ENCODE measurements around the gene DYNC1I2. TPM values are rescaled to one million over a fixed set of nuclear protein-coding genes. Genes with fewer than 3 reads are reported as not detected.

Gene DYNC1I2
- total RNA-seq, 1 experiment from 2014 or later = 66.9 TPM

DNA sequence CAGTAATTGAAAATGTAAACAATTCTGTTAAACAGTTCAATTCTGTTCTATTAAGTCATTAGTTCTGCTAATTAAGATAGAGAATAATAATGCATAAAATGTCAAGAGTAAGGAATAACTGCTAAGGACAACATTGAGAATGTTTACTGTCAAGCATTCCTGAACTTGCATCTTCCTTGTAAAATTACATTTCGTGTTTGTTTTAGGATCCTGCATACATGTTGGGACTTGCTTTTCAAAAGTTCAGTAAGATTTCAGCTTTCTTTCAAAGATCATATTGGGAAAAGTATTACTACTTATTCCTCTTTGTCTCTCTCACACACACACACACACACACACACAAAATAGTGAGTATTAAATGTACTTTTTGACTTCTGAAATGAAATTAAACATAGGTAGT, 20.5 kb downstream of the DYNC1I2 start:
- in situ Hi-C loops (cut with HindIII; ENCODE audit: low pct_unique_long_range_greater_than_20kb, low sequenced_read_pairs) = no loop called here
- DNase-seq (ENCODE audit: low read depth, low spot score) = no peak

DNA sequence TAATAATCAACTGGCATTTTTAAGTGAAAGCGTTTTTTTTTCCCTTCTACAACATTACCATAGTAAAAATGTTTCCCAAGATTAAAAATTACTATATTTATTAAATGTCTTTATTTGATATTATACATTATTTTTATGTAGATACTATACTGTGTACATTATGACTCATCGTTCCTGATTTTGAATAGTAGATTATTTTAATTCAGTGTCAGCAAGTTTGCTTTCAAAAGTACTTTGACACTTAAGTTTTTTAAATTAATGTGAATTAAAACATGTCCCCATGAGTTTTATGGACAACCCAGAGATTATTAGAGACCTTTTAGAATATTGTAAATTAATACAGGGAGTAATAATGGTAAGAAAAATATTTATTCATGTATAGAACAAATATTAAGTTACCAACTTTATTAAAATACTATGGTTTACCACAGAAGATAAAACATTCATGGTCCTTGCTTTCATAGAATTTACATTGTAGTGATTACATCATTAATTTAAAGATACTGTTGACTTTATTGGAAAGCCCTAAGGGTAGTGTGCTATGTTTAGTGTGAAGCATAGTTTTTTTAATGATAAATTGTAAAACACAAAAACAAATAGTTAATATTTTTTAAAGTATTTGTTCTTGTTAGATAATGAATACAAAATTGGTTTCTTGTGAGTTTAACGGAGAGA, 21.9 kb downstream of the DYNC1I2 start:
- in situ Hi-C loops (cut with HindIII; ENCODE audit: low pct_unique_long_range_greater_than_20kb, low sequenced_read_pairs) = no loop called here
- DNase-seq (ENCODE audit: low read depth, low spot score) = no peak

GRCh38 chr2:171711351-171711750, 24.1 kb downstream of the DYNC1I2 start:
- peak; percentile 29 for DNase-seq (ENCODE audit: low read depth, low spot score)
- in situ Hi-C loops (cut with HindIII; ENCODE audit: low pct_unique_long_range_greater_than_20kb, low sequenced_read_pairs) = no loop called here

GRCh38 chr2:171712051-171712450, 24.8 kb downstream of the DYNC1I2 start:
- in situ Hi-C loops (cut with HindIII; ENCODE audit: low pct_unique_long_range_greater_than_20kb, low sequenced_read_pairs) = no loop called here
- peak; percentile 75 for DNase-seq (ENCODE audit: low read depth, low spot score)

- no peak for DNase-seq (ENCODE audit: low read depth, low spot score)
- in situ Hi-C loops (cut with HindIII; ENCODE audit: low pct_unique_long_range_greater_than_20kb, low sequenced_read_pairs) = no loop called here
Observed at GRCh38 chr2:171718720-171719119, 31.5 kb downstream of the DYNC1I2 start.

DNA sequence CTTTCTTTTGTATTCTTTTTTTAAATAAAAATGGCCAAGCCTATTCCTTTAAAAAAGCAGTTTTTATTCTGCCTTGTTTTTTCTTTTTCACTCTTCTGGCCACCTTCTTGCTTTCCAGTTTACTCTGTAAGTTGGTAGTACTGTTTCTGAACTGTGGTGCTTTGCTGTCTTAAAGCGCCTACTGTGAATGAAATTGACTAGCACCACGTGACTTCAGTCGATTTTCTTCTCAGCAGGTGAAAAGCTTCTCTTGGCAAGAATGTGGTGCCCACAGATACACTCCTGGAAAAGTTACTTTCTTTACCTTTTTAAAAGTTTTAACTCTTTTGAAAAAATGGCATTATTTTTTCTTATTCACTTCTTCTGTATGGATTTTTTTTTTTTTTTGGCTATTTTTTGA, 32.4 kb downstream of the DYNC1I2 start:
- in situ Hi-C loops (cut with HindIII; ENCODE audit: low pct_unique_long_range_greater_than_20kb, low sequenced_read_pairs) = no loop called here
- no peak for DNase-seq (ENCODE audit: low read depth, low spot score)

GRCh38 chr2:171723716-171724683, 36.7 kb downstream of the DYNC1I2 start:
- peak; percentile 39 for DNase-seq (ENCODE audit: low read depth, low spot score)
- in situ Hi-C loops (cut with HindIII; ENCODE audit: low pct_unique_long_range_greater_than_20kb, low sequenced_read_pairs) = no loop called here

DNA sequence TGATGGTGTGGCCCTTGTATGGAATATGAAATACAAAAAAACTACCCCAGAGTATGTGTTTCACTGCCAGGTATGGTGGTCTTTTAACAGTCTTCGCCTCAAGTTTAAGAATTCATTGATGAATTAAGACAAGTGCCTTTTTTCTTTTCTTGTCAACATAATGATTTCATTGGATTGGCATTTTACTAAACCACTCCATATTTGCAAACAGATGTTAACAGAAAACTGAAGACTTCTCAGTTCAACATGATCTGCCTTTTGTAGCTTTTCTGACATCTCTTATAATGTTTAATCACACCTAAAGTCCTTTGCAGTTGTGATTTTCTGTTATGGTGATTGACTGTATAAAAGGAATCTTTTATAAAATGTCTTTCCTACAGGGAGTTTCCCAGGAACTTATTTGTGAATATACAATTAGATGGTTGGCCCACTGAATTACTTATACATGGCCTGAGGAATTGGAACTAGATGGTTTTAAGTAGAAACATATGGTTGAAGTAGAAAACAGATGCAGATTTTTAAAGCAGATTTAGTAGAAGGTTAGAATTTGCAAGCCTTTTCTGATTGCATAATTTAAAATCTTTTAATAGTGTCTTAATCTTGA, 39.7 kb downstream of the DYNC1I2 start:
- DNase-seq (ENCODE audit: low read depth, low spot score) = no peak
- in situ Hi-C loops (cut with HindIII; ENCODE audit: low pct_unique_long_range_greater_than_20kb, low sequenced_read_pairs) = no loop called here

GRCh38 chr2:171728989-171729951, 42.0 kb downstream of the DYNC1I2 start:
- in situ Hi-C loops (cut with HindIII; ENCODE audit: low pct_unique_long_range_greater_than_20kb, low sequenced_read_pairs) = no loop called here
- no peak for DNase-seq (ENCODE audit: low read depth, low spot score)

GRCh38 chr2:171729952-171730317, 42.7 kb downstream of the DYNC1I2 start:
- no peak for DNase-seq (ENCODE audit: low read depth, low spot score)
- in situ Hi-C loops (cut with HindIII; ENCODE audit: low pct_unique_long_range_greater_than_20kb, low sequenced_read_pairs) = no loop called here

DNA sequence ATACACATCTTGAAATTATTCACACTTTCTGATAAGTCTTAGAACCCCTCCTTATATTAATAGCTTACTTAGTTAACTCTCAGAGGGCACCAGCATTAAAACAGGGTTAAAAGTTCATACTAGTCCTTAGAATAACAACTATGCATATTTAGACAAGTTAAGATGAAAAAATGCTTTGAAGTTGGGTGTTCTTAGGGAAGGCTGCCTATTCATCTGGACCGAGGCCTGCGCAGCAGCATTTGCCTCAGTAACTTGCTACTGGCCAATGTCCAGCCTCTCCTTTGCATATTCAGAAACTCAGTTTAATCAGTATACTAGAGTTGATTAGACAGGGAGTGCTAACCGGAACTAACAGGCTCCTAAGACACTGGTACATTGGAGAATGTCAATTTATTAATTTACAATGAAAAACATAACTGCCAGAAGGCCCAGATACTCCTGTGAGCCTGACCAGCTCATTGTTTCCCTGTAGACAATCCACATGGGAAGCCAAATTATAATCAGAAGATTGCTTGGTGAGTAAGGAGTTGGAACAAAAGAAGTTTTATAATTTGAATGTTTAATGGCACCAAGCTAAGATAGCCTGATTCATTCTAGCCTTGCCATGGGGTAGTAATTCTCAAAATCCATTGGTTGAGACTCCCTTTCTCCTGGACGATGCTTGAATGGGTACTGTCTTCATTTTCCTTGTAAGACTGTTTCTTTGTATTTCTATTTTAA, 48.9 kb downstream of the DYNC1I2 start:
- DNase-seq (ENCODE audit: low read depth, low spot score) = no peak
- in situ Hi-C loops (cut with HindIII; ENCODE audit: low pct_unique_long_range_greater_than_20kb, low sequenced_read_pairs) = no loop called here

DNA sequence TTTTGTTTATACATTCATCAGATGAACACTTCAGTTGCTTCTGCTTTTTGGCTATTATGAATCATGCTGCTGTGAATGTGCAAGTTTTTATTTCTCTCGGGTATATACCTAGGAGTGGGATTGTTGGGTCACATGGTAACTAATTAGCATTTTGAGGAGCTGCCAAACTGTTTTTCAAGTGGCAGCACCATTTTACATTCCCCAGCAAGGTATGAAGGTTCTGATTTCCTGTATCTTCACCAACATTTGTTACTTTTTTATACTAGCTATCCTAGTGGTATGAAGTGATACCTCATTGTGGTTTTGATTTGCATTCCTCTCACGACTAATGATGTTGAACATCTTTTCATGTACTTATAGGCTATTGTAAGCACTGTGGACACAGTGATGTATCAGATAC, 53.9 kb downstream of the DYNC1I2 start:
- in situ Hi-C loops (cut with HindIII; ENCODE audit: low pct_unique_long_range_greater_than_20kb, low sequenced_read_pairs) = no loop called here
- no peak for DNase-seq (ENCODE audit: low read depth, low spot score)

DNA sequence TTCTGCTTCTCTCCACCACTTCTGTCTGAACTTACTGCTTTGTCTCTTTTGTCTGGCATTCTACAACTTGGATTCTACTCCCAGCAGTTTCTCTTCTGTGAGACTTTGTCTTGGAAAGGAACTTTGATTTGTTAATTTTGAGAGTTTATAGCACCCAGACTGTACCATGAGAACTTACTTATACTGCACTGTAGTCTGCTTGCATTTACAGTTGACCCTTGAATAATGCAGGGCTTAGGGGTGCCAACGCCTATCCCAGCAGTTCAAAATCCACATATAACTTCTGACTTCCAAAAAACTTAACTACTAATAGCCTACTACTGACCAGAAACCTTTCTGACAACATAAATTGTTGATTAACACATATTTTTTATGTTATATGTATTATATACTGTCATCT, 55.5 kb downstream of the DYNC1I2 start:
- in situ Hi-C loops (cut with HindIII; ENCODE audit: low pct_unique_long_range_greater_than_20kb, low sequenced_read_pairs) = no loop called here
- DNase-seq (ENCODE audit: low read depth, low spot score) = no peak

DNA sequence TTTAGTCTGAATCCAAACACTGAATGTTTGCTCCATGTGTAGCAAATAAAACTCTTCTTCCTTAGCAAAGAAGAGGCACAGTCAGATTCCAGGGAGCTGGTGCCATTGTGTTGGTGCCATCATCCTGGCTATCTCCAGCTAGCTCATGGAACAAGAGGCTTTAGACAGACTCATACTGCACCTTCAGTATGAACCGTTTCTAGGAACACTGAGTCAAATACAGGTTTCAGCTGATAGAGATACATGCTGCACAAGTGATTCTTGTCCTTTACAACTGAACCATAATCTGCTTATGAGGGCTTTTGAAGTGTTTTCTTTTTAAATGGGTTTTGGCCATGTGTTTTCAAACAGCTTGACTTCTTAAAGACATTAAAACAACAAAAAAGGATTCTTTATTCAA, 57.9 kb downstream of the DYNC1I2 start:
- in situ Hi-C loops (cut with HindIII; ENCODE audit: low pct_unique_long_range_greater_than_20kb, low sequenced_read_pairs) = no loop called here
- peak; percentile 22 for DNase-seq (ENCODE audit: low read depth, low spot score)

DNA sequence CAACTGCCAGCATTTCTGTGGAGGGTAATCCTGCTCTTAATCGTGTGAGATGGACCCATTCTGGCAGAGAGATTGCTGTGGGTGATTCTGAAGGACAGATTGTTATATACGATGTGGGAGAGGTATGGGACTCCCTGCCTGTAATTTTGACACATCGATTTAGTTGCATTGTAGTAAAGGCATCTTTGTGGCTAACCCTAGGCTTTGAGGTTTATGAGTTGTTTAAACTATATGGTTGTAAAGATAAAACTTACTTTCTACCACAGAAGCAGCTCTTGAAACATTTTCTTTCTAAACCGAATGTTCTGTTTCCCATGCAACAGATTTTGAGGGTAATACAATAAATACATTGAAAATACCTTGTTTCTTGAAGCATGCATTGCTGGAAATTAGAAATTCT, 58.5 kb downstream of the DYNC1I2 start:
- no peak for DNase-seq (ENCODE audit: low read depth, low spot score)
- in situ Hi-C loops (cut with HindIII; ENCODE audit: low pct_unique_long_range_greater_than_20kb, low sequenced_read_pairs) = no loop called here

DNA sequence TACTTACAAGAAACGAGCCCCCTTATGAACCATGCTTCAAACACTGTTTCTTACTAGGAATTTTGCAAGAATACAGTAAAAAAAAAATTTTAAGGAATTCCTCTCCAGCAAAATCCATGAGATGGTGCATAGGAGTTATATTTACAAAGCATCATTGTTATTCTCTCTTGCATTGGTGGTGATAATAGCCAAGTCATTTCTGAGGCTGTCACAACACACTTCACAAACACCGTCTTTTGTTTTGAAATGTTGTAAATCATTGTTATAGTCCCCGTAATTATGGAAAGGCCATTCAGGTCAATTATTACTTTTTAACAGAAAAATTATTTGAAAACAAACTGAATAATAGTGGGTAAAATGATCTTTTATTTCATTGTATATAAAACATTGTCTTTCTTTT, 60.1 kb downstream of the DYNC1I2 start:
- no peak for DNase-seq (ENCODE audit: low read depth, low spot score)

More for the DNA sequence above, 60.1 kb downstream of the DYNC1I2 start:
- in situ Hi-C loops (cut with HindIII; ENCODE audit: low pct_unique_long_range_greater_than_20kb, low sequenced_read_pairs) = no loop called here
